C4-2B (cell line): Measurements from ENCODE around the gene NCAPH2.

Experiments used
- H3K27ac ChIP-seq: fragments of 450-650 bp; 2 replicates; pipeline ENCODE4 v1.5.1; 2017
- CTCF ChIP-seq: fragments of 450-650 bp; conservative IDR thresholded peaks from 2 replicates; pipeline ENCODE4 v1.5.1; 2017; ENCODE audit warnings: mild to moderate bottlenecking
- ZFX ChIP-seq: fragments of 450-650 bp; IDR thresholded peaks from 2 replicates; pipeline ENCODE4 v1.6.1; 2017

The NCAPH2 gene

GRCh38 chr22:50571264-50572175, 63.5 kb downstream of the NCAPH2 start:
- H3K27ac ChIP-seq: no peak overlapping the region
- TF ChIP-seq ZFX: no peak
- TF ChIP-seq CTCF: no peak

- no peak for TF ChIP-seq ZFX
- TF ChIP-seq CTCF: no peak
- H3K27ac ChIP-seq: no peak overlapping the region
Observed at GRCh38 chr22:50572965-50573364, 64.9 kb downstream of the NCAPH2 start.

GRCh38 chr22:50573491-50574382, 65.7 kb downstream of the NCAPH2 start:
- no peak for TF ChIP-seq CTCF
- TF ChIP-seq ZFX: no peak
- no peak overlapping the region for H3K27ac ChIP-seq

- no peak for TF ChIP-seq CTCF
- no peak for TF ChIP-seq ZFX
- no peak overlapping the region for H3K27ac ChIP-seq
Observed at GRCh38 chr22:50574383-50574755, 66.3 kb downstream of the NCAPH2 start.
